Astrocyte of the cerebellum (primary cell): Measurements from ENCODE around the gene LRRC61.
A peak's percentile ranks its signal among the peaks of the same experiment; 100 is the strongest.
"Not testable (repeated sequence)": the region's sequence is repeated elsewhere in the genome, so short reads cannot be mapped to it uniquely, and the experiment has no call there.

Experiments
- DNase-seq: peaks from one replicate; pipeline ENCODE4 v3.0.0-alpha.2; 2011; ENCODE audit warnings: low read depth
- H3K4me3 ChIP-seq: 2 replicates; pipeline ENCODE4 v1.5.1; 2011; ENCODE audit warnings: mild to moderate bottlenecking, low read depth, low read length, moderate library complexity
- CTCF ChIP-seq: IDR thresholded peaks from 2 replicates; pipeline ENCODE4 v1.5.1; 2012; ENCODE audit warnings: low read length, low read depth, moderate library complexity, mild to moderate bottlenecking; ENCODE audit errors: missing control alignments
- in situ Hi-C: cut with HindIII; loops from 2 replicates; pipeline ENCODE4 v1.10.0; 2017; ENCODE audit warnings: low sequenced_read_pairs

Gene LRRC61

DNA sequence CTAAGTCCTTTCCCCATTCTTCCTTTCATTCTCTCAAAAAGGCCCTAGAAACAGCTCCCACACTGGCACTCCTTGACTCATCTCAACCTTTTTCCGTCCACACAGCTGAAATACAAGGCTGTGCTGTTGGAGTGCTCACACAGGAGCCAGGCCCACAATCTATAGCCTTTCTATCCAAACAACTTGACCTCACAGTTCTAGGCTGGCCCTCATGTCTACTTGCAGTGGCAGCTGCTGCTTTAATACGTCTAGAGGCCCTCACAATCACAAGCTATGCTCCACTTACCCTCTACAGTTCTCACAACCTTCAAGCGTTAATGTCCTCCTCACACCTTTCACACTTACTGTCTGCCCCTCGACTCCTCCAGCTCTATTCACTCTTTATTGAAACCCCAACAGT, 12.0 kb upstream of the LRRC61 start:
- H3K4me3 ChIP-seq, result no peak overlapping the region
- no peak for DNase-seq
- no peak for TF ChIP-seq CTCF
- in situ Hi-C loops, result no loop called here

- no peak overlapping the region for H3K4me3 ChIP-seq
- no peak for TF ChIP-seq CTCF
- in situ Hi-C loops, result no loop called here
- peak; percentile 90 for DNase-seq
Measured at GRCh38 chr7:150311711-150312110, 11.4 kb upstream of the LRRC61 start.

GRCh38 chr7:150312649-150313366, 10.3 kb upstream of the LRRC61 start:
- in situ Hi-C loops, H3K4me3 ChIP-seq, DNase-seq: not testable (repeated sequence)

DNA sequence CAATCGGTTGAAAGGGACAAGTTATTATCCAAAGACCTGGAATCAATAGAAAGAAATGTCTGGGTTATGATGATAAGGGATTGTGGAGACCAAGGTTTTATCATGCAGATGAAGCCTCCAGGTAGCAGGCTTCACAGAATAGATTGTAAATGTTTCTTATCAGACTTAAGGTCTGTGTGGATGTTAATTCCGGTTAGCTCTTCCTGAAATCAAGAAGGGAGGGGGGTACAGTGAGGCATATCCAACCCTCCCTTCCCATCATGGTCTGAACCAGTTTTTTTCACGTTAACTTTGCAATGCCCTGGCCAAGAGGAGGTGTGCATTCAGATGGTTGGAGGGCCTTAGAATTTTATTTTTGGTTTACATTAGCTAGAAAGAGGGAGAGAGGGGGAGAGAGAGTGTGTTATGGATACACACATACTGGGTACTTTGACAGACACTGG, 9.8 kb upstream of the LRRC61 start:
- in situ Hi-C loops, result no loop called here
- H3K4me3 ChIP-seq, result no peak overlapping the region
- TF ChIP-seq CTCF, result no peak
- DNase-seq, result no peak

DNA sequence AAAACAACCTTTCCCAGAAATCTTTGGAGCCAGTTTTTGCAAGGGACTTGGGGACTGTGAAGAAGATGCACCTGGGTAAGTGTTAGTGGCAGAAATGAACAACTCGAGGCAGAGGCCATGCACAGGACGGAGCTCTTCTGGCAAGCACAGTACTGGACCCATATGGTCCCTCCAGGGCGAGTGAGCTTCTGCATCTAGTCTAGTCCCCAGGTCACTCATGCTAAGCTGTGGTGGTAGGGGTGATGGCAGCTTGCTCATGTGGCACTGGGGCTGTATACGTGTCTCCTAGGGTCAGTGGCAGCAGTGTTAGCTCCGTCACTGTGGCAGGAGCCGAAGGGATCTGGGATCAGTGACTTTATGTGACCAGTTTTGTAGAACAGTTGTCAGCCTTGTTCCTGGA, 9.3 kb upstream of the LRRC61 start:
- in situ Hi-C loops, result no loop called here
- TF ChIP-seq CTCF, result no peak
- H3K4me3 ChIP-seq, result no peak overlapping the region
- DNase-seq, result no peak

DNA sequence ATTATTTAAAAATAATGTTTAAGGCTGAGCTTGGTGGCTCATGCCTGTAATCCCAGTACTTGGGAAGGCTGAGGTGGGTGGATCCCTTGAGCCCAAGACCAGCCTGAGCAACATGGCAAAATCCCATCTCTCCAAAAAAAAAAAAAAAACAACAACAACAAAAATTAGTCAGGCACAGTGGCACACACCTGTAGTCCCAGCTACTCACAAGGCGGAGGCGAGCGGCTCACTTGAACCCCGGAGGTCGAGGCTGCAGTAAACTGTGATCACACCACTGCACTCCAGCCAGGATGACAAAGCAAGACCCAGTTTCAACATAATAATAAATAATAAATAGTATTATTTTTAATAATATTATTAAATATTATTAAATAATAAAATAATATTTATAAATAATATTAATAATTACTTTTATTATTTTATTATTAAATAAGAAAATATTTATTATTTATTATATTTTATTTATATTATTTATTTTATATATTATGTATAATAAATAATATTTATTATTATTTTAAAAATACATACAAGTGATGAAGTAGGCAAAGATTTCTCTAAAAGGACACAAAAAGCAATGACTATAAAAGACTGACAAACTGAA, 8.4 kb upstream of the LRRC61 start:
- TF ChIP-seq CTCF, result no peak
- H3K4me3 ChIP-seq, result no peak overlapping the region
- no peak for DNase-seq
- in situ Hi-C loops, result no loop called here

DNA sequence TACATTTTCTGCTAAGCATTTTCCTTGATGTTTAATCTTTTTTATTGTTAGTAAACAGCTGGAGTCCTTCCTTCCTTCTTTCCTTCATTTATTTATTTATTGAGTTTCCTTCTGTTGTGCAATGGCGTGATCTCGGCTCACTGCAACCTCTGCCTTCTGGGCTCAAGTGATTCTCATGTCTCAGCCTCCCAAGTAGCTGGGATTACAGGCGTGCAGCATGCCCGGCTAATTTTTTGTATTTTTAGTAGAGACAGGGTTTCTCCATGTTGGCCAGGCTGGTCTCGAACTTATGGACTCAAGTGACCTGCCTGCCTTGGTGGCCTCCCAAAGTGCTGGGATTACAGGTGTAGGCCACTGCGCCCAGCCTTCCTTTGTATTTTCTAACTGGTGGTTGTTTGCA, 6.2 kb upstream of the LRRC61 start:
- DNase-seq, in situ Hi-C loops: not testable (repeated sequence)

More for the DNA sequence above, 6.2 kb upstream of the LRRC61 start:
- not testable (repeated sequence) for H3K4me3 ChIP-seq
